Measurements from ENCODE around the gene TNNT3.

DNA sequence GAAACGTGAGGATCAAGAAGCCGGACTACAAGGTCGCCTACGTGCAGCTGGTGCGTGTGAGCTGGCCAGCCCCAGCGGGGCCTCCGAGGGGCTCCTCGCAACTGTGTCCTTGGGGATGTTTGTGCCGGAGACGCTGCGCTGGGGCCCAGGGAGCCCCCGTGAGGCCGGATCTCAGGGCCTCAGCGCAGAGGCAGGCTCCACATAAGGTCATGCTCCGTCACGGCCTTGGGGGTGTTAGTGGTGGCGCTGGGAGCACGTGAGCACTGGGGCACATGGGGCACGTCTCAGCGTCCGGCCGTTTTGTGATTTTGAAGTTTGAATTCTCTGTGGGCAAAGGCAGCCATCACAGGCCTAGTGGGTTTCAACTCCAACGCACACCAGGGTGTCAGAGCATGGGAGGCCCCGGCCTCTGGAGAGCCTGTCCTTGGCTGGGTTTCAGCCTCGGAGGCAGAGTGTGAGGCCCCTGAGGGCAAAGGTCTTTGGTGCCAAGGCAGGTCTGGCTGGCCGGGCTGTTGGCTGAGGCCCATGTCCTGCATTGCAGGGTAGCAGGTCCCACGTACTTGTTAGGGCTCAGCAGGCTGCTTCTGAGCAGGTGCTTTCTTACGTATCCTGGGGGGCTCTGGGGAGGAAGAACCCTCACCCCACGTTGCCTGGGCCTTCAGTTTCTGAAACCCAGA is 33.4 kb downstream of the TNNT3 start:
- TF ChIP-seq, protein P1, sequence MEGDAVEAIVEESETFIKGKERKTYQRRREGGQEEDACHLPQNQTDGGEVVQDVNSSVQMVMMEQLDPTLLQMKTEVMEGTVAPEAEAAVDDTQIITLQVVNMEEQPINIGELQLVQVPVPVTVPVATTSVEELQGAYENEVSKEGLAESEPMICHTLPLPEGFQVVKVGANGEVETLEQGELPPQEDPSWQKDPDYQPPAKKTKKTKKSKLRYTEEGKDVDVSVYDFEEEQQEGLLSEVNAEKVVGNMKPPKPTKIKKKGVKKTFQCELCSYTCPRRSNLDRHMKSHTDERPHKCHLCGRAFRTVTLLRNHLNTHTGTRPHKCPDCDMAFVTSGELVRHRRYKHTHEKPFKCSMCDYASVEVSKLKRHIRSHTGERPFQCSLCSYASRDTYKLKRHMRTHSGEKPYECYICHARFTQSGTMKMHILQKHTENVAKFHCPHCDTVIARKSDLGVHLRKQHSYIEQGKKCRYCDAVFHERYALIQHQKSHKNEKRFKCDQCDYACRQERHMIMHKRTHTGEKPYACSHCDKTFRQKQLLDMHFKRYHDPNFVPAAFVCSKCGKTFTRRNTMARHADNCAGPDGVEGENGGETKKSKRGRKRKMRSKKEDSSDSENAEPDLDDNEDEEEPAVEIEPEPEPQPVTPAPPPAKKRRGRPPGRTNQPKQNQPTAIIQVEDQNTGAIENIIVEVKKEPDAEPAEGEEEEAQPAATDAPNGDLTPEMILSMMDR (IDR thresholded peaks at IDR 0.05): no peak
- TF ChIP-seq POLR2A (IDR thresholded peaks at IDR 0.05): no peak

Data from testis (tissue), 2 donors.